IPS-20b (cell line): Measurements from ENCODE around the gene ZNF280B.

Source experiments
- H3K27ac ChIP-seq: one replicate; pipeline ENCODE4 v1.5.1; 2013; ENCODE audit warnings: low read length
- H3K27me3 ChIP-seq: 2 replicates; pipeline ENCODE4 v1.6.1; 2013; ENCODE audit warnings: mild to moderate bottlenecking, low read length, inconsistent platforms; ENCODE audit not compliant: insufficient read depth
- H3K36me3 ChIP-seq: 2 replicates; pipeline ENCODE4 v1.6.1; 2013; ENCODE audit warnings: low read depth, mild to moderate bottlenecking, inconsistent platforms, low read length, moderate library complexity; ENCODE audit not compliant: insufficient read depth
- H3K4me1 ChIP-seq: 2 replicates; pipeline ENCODE4 v1.6.1; 2013; ENCODE audit warnings: mild to moderate bottlenecking, control low read depth, inconsistent platforms, low read length, moderate library complexity; ENCODE audit not compliant: insufficient read depth
- H3K4me3 ChIP-seq: 2 replicates; pipeline ENCODE4 v1.5.1; 2013; ENCODE audit warnings: mild to moderate bottlenecking, low read length, inconsistent platforms
- H3K9ac ChIP-seq: 2 replicates; pipeline ENCODE4 v1.6.1; 2013; ENCODE audit warnings: low read depth, mild to moderate bottlenecking, inconsistent platforms, low read length, moderate library complexity
- H3K9me3 ChIP-seq: 2 replicates; pipeline ENCODE4 v1.6.1; 2013; ENCODE audit warnings: mild to moderate bottlenecking, low read depth, low read length, inconsistent platforms; ENCODE audit not compliant: insufficient read depth

ZNF280B gene

GRCh38 chr22:22440188-22440587 is 68.4 kb downstream of the ZNF280B start:
- no peak overlapping the region for H3K4me3 ChIP-seq
- peaks cover 34% of the 10 kb centered on the region for H3K9me3 ChIP-seq
- no peaks in the 10 kb centered on the region for H3K36me3 ChIP-seq
- no peaks in the 10 kb centered on the region for H3K4me1 ChIP-seq
- no peak overlapping the region for H3K9ac ChIP-seq
- H3K27me3 ChIP-seq = peaks cover 78% of the 10 kb centered on the region
- no peak overlapping the region for H3K27ac ChIP-seq
